MV-4-11 (cell line): ENCODE results near the gene ARSA.
"Not testable (repeated sequence)": the region's sequence is repeated elsewhere in the genome, so short reads cannot be mapped to it uniquely, and the experiment has no call there.

Experiments used
- DNase-seq: peaks from one replicate; lab custom pipeline; 2025; lab: John Stamatoyannopoulos, UW

The ARSA gene

DNA sequence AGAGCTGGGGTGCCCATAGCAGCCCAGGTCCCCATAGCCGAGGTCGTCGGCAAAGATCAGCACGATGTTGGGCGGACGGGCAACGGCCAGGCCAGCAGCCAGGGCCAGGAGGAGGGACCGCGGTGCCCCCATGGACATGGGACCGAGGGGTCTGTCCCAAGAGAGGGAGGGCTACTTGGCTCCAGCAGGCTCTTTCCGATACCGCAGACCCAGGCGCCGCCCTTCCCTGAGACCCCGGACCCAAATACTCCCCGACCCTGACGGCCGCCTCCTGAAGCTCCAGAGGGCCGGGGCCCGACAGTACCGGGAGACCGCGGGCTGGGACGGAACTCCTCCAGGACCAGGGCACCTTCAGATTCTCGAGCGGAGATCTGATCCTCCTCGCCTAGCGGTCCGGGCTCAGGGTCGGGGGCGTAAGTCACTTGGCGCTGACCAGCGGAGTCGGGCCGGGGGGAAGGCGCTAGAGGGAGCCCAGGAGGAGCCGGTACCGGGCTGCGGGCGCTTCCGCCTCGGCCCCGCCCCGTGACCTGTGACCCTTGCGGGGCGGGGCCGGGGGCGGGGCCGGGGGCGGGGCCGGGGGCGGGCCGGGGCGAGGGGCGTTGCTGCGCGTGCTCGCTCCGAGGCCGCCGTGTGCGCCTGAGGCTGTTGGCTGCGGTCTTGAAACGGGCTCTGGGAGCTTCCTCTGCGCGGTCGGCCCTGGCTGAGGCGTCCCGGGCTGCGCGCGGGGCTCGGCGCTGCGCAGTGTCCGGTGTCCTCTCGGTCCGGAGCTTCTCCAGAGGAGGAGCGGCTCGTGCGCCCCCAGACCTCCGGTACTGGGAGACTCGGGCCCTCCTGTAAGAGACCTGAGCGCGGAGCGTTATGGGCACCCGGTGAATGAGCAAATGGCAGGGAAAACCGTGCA lies at the start of gene ARSA:
ARSA (minus strand) TSS at position 511 of the 901 bp plus-strand sequence; CDS start at position 138, 373 bp downstream.
- peak; percentile 78 for DNase-seq

DNA sequence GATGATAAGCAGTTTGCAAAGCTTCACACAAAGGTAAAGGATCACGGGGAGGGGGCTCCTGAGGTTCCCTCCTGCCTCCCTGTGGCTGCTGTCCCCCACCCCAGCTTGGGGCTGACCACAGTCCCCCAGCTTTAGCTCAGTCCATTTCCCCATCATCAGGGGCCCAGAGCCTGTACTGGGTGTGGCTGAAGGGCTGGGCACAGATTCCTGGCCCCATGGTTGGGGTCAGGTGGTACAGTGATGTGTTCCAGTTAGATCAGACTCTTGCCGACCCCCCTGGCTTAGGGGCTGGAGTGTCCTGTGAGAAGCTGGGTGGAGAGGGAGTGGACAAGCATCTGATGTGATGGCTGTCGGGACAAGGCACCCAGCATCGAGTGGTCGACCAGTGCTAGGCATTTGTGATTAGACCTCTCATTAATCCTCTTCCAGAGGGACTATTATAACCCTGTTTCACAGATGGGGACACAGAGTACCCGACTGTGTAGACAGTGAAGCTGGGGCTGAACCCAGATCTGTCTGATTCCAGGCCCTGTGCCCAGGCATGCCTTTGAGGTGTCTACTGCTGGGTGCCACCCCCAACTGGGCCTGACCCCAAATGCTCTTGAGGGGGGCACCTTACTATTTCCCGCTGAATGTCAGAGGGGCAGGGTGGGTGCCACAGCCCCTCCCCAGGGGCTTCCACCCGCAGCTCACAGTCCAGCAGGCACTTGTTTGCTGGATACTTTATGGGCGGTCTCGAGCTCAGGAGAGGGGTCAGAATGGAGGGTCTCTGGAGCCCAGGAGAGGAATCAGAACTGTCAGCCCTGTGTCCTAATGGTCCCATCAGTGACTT lies 48.9 kb upstream of the ARSA start:
- DNase-seq = no peak

- no peak for DNase-seq
Measured at GRCh38 chr22:50676180-50676636, 48.3 kb upstream of the ARSA start.

DNA sequence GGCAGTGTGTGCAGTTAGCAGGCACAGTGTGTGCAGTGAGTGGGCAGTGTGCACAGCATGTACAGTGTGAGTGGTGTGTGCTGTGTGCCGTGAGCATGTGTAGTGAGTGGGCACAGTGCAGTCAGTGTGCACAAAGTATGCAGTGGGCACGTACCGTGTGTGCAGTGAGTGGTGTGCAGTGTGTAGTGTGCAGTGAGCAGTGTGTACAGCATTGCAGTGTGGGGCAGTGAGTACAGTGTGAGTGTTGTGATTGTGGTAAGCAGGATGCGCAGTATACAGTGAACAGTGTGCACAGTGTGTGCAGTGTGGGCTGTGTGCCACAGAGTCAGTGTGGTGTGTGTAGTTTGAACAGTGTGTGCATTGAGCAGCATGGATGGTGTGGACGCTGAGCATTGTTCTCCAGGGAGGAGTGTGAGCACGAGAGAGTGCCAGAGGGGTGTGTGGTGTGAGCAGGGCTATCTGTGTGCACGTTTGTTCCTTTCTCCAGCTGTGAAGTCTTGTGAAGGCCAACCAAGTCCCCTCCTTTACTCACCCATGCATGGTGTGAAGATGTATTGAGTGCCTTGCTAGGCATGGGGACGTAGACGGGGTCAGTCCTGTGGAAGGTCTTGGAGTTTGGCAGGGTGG lies 47.7 kb upstream of the ARSA start:
- DNase-seq = no peak

DNA sequence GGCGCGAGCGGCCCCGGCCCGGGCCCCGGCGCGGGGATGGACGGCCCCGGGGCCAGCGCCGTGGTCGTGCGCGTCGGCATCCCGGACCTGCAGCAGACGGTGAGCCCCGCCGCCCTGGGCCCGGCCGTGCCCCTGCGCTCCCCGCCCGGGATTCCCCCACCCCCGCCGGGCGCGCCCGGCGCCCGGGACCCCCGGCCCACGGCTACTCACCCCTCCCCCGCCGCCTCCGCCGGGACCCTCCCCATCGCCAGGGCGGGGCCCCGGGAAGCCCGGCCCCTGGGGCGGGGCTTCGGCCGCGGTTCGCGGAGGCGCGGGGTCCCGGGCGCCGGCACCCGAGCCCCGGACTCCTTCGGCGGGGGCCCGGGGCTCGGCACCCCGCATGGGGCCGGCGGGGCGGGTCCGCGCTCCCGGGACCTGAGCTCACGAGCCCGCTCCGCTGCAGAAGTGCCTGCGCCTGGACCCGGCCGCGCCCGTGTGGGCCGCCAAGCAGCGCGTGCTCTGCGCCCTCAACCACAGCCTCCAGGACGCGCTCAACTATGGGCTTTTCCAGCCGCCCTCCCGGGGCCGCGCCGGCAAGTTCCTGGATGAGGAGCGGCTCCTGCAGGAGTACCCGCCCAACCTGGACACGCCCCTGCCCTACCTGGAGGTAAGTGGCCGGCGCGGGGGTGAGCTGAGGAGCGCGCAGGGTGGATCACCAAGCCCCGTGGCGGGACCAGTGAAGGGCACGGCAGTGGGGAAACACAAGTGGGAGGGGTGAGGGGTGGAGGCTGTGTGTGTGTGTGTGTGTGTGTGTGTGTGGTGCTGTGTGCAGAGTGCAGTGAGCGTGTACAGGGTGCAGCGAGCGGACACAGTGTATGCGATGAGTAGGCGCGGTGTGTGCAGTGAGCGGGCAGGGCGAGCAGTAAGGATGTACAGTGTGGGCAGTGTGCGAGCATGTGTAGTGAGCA lies 46.9 kb upstream of the ARSA start:
- no peak for DNase-seq

DNA sequence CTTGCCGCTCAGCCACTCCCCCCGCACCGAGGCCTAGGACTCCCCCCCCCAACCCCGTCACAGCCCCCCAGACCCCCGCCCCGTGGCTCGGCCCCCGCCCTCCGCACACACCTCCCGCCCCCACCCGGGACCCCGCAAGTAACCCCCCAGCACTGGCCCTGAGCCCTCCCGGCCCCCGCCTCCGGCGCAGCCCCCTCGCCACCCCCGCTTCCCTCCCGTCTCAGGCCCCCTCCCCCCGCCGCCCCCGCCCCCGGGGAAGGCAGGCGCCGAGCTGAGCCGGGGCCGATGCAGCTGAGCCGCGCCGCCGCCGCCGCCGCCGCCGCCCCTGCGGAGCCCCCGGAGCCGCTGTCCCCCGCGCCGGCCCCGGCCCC lies 46.2 kb upstream of the ARSA start:
- no peak for DNase-seq

DNA sequence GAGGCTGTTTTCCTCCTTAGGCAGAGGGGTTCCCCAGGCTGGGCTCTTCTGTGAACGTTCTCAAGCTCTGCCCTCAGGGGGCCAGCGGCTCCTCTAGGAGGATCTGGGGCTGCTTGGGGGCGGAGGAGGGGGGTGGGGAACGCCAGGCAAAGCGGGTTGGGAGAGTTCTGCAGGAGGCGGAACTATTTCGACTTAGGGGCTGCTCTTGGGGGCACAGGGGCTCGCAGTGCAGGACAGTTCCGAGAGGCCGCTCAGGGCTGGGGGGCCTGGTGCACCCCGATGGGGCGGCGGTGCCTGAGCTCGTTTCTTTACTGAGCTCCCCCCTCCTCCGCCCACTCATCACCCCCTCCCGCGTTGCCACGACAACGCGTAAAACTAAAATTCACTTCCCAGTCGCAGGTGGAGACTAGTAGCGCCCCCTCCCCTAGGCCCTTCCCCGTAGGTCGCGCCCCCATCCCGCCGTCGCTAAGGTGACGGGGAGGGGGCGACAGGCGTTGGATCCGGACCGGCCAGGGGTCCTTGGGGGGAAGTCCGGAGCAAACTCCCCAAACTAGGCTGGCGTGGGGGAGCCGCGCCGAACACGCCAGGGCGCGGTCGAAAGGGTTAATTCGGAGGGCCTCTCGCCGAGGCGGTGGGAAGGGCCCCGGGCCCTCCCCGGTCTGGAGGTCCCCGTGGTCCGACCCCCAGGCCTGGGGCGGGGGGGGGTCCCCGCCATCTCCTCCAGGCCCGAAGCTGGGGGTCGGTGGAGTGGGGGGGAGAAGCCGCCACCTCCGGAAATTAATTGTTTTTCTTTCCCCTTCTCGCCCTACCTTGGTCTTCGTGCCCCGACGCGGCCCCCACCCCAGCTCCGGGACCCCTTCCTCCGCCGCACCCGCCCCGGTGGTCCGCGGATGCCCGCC lies 45.5 kb upstream of the ARSA start:
- no peak for DNase-seq

DNA sequence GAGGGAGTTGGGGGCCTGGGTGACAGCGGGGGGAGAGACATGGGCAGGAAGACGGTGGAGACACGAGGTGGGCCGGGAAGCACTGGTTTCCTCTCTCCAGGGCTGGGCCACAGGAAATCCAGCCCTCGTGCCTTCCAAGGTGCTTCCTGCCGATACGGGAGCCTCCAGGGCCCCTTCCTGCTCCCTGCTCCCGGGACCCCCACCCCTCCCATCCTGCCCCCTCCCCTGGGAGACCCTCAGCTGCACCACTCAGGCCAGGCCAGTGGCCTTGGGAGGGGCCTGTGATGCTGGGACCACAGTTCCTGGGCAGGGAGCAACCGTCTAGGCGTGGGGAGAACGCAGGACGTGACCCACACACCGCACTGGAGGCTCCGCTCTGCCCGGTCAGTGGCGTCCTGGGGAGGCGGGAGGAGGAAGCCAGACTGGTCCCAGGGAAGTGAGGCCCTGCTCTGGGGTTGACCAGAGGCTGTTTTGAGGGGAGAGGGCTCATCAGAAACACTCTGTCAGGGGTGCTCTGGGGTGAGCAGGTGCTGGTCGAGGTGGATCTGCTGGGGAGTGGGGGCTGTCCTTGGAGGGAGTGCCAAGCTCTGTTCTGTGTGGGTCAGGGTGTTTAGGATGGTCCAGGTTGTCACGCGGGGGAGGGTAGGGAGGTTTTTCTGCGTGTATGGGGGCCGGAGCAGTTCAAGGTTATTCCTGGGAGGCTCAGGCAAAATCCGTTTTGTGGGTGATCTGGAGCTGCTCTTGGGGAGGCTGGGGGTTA lies 44.7 kb upstream of the ARSA start, which contains the start of gene SHANK3:
SHANK3 (plus strand) TSS at position 353 of the 760 bp plus-strand sequence.
- DNase-seq = no peak

DNA sequence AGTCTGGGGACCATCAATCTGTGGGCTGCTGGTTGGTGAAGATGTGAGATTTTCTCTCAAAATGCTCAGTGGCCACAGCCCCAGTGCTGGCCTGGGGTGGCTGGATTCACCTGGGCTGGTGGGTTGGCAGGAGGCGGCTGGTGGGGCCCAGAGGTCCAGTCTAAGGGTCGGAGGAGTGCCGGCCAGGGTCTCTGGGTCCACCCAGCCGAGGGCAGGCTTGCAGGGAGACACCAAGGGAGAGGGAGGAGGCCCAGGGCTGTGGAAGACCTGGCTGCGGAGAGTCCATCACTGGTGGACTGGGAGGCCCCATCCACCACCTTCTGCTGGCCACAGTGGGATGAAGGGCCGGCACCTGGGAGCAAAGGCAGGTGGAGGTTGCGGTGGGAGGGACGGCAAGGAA lies 44.1 kb upstream of the ARSA start:
- DNase-seq = no peak

DNA sequence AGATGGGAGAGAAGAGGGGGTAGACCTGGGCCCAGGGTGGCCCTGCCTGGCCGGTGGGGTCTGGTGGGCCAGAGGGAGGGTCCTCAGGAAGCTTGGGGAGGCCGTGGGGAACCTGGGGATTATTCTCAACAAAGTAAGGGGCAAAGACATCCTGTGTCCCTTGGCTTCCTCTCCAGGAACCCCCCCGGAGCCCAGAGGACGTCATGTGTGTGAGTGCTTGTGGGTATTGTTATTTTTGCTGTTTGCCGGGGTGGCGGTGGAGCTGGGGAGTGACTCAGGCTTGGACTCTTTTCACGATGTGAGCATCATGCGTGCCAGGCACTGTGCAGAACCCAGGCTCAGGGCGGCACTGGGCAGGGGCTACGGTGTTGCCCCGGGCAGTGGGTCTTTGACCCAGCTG lies 43.7 kb upstream of the ARSA start:
- DNase-seq = no peak

GRCh38 chr22:50670914-50671538 lies 43.1 kb upstream of the ARSA start:
- no peak for DNase-seq

DNA sequence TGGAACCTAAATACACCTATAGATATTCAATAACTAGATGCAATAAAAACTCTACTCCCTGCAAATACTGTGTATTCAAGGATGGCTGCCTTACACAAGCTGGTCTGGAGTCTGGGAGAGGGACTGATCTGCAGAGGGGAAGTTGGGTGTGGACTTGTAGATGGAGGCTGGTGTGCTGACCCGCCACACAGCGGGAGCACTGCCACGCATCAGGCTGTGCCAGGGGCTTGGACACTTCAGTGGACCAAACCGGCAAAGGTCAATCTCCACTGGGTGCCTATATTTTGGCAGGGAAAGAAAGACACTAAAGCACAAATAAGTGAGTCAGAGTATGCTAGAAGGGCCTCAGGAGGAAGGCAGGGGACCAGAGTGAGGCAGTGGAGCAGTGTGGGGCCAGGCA lies 42.6 kb upstream of the ARSA start:
- no peak for DNase-seq

GRCh38 chr22:50665738-50666137 lies 37.8 kb upstream of the ARSA start:
- peak; percentile 43 for DNase-seq

DNA sequence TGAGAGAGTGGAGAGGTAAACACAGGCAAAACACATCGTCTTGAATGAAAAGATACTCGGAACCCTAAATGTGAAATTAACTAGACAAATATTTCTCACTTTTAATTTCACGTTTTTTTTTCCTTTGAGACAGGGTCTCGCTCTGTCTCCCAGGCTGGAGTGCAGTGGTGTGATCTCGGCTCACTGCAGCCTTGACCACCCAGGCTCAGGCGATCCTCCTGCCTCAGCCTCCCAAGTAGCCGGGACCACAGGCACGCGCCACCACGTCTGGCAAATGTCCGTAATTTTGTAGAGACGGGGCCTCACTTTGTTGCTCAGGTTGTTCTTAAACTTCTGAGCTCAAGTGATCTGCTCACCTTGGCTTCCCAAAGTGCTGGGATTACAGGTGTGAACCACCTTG lies 37.3 kb upstream of the ARSA start:
- no peak for DNase-seq

GRCh38 chr22:50660306-50660705 lies 32.4 kb upstream of the ARSA start:
- no peak for DNase-seq

DNA sequence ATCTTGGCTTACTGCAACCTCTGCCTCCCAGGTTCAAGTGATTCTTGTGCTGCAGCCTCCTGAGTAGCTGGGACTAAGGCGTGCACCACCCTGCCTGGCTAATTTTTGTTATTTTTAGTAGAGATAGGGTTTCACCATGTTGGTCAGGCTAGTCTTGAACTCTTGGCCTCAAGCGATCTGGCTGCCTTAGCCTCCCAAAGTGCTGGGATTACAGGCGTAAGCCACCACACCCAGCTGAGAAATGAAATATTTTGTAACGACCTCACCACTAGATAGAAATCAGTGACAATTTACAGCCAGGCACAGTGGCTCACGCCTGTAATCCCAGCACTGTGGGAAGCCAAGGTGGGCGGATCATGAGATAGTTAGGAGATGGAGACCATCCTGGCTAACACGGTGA lies 31.8 kb upstream of the ARSA start:
- DNase-seq = not testable (repeated sequence)

GRCh38 chr22:50657925-50658324 lies 30.0 kb upstream of the ARSA start:
- DNase-seq = no peak

- no peak for DNase-seq
Measured at GRCh38 chr22:50656122-50657070, 28.4 kb upstream of the ARSA start.
